A673 (cell line): ENCODE data around the gene KRT1.

Experiments
- EZH2 ChIP-seq: fragments of 200-600 bp; sonication (generic); IDR thresholded peaks from 2 replicates; pipeline ENCODE4 v1.6.1; 2017; ENCODE audit warnings: borderline replicate concordance, low read depth, mild to moderate bottlenecking, mixed read lengths, antibody characterized with exemption, low read length; ENCODE audit not compliant: poor library complexity, severe bottlenecking
- TF ChIP-seq, protein P1 (sequence below): fragments of 300-800, 200-600 bp; sonication (generic); conservative IDR thresholded peaks from 2 replicates; pipeline ENCODE4 v1.5.1; 2017; ENCODE audit warnings: low read depth, mild to moderate bottlenecking, antibody characterized with exemption, low read length, moderate library complexity, mixed read lengths

DNA sequence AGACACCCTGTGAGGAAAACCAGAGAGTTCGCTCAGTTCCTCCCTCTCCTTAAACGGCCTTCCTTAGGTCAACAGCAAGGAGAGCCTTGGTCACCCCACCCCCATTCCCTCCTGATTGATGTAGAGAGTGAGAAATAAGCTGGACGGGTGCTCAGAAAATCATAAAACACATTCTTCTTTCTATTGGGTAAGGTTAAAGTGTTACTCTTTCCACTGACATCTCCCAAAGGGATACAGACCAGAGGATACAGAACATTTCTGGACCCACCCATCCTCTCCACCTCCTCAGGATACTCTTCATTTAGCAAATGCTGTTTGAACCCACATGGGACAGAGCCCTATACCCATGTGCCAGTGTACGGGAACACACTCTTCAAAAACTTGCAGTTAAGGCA lies 34.7 kb upstream of the KRT1 start:
- TF ChIP-seq, protein P1, sequence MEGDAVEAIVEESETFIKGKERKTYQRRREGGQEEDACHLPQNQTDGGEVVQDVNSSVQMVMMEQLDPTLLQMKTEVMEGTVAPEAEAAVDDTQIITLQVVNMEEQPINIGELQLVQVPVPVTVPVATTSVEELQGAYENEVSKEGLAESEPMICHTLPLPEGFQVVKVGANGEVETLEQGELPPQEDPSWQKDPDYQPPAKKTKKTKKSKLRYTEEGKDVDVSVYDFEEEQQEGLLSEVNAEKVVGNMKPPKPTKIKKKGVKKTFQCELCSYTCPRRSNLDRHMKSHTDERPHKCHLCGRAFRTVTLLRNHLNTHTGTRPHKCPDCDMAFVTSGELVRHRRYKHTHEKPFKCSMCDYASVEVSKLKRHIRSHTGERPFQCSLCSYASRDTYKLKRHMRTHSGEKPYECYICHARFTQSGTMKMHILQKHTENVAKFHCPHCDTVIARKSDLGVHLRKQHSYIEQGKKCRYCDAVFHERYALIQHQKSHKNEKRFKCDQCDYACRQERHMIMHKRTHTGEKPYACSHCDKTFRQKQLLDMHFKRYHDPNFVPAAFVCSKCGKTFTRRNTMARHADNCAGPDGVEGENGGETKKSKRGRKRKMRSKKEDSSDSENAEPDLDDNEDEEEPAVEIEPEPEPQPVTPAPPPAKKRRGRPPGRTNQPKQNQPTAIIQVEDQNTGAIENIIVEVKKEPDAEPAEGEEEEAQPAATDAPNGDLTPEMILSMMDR: no peak
- no peak for TF ChIP-seq EZH2
